Chondrocyte (in vitro differentiated cells): Measurements from ENCODE around the gene MSH5. TPM values are rescaled to one million over a fixed set of nuclear protein-coding genes. Genes with fewer than 3 reads are reported as not detected.
A peak's percentile ranks its signal among the peaks of the same experiment; 100 is the strongest.

Experiments used
- DNase-seq: peaks from one replicate; pipeline ENCODE4 v3.0.0; 2021; ENCODE audit warnings: mixed read lengths, low spot score
- H3K27ac Mint-ChIP-seq: one replicate; pipeline ENCODE4 v1.8.0; 2021; ENCODE audit warnings: mild to moderate bottlenecking, moderate library complexity, mixed read lengths; ENCODE audit not compliant: unreplicated experiment
- H3K27me3 Mint-ChIP-seq: 2 replicates; pipeline ENCODE4 v1.8.0; 2021; ENCODE audit warnings: low read depth, mixed read lengths
- H3K36me3 Mint-ChIP-seq: 2 replicates; pipeline ENCODE4 v1.8.0; 2021; ENCODE audit warnings: low read depth, mixed read lengths
- H3K4me1 Mint-ChIP-seq: 2 replicates; pipeline ENCODE4 v1.8.0; 2021; ENCODE audit warnings: low read depth, mild to moderate bottlenecking, mixed read lengths
- H3K4me3 Mint-ChIP-seq: one replicate; pipeline ENCODE4 v1.8.0; 2021; ENCODE audit warnings: mild to moderate bottlenecking, moderate library complexity, mixed read lengths; ENCODE audit not compliant: unreplicated experiment
- H3K9me3 Mint-ChIP-seq: 2 replicates; pipeline ENCODE4 v1.8.0; 2021; ENCODE audit warnings: low read depth, mixed read lengths
- total RNA-seq: library from RNA; stranded (reverse); gene quantifications from 3 replicates; pipeline ENCODE4 v1.2.1, GENCODE V29; 2021
- TF ChIP-seq, protein P1 (sequence below): fragments of 200-600 bp; sonication (generic); IDR thresholded peaks from 2 replicates; pipeline ENCODE4 v1.5.0; 2021; ENCODE audit warnings: antibody characterized with exemption, mild to moderate bottlenecking, moderate library complexity

The MSH5 gene
- total RNA-seq, 1 donor from 2014 or later: 9.4 TPM

DNA sequence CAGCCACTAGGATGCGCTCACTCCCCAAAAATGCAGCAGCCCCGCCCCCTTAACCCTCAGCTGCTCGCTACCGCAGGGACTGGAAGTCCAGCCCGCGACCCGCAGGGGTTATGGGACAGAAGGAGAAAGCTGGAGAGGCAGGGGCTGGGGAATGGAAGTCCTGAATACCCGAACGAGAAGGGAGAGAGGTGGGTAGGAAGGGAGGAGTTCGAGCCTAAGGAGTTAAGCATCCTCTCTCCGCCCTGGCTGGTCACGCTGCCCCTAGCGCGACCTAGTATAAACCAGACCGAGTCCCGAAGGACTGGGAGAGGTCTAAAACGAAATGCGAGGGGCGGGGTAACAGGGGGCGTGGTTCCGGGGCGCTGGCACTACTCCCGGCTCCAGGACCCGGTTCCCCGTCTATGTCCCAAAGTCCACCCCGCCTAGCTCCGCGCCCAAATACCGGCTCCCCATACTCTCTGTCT, 10.3 kb upstream of the MSH5 start:
- Mint-ChIP-seq H3K27me3 (no peaks in the 10 kb centered on the region), H3K4me1 (peaks cover 44% of the 10 kb centered on the region), H3K27ac (peak overlapping the region; percentile 98), H3K9me3 (no peaks in the 10 kb centered on the region), H3K4me3 (peak overlapping the region; percentile 98), H3K36me3 (peaks cover 40% of the 10 kb centered on the region)
- TF ChIP-seq, protein P1, sequence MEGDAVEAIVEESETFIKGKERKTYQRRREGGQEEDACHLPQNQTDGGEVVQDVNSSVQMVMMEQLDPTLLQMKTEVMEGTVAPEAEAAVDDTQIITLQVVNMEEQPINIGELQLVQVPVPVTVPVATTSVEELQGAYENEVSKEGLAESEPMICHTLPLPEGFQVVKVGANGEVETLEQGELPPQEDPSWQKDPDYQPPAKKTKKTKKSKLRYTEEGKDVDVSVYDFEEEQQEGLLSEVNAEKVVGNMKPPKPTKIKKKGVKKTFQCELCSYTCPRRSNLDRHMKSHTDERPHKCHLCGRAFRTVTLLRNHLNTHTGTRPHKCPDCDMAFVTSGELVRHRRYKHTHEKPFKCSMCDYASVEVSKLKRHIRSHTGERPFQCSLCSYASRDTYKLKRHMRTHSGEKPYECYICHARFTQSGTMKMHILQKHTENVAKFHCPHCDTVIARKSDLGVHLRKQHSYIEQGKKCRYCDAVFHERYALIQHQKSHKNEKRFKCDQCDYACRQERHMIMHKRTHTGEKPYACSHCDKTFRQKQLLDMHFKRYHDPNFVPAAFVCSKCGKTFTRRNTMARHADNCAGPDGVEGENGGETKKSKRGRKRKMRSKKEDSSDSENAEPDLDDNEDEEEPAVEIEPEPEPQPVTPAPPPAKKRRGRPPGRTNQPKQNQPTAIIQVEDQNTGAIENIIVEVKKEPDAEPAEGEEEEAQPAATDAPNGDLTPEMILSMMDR: peak; percentile 85
- no peak for DNase-seq

DNA sequence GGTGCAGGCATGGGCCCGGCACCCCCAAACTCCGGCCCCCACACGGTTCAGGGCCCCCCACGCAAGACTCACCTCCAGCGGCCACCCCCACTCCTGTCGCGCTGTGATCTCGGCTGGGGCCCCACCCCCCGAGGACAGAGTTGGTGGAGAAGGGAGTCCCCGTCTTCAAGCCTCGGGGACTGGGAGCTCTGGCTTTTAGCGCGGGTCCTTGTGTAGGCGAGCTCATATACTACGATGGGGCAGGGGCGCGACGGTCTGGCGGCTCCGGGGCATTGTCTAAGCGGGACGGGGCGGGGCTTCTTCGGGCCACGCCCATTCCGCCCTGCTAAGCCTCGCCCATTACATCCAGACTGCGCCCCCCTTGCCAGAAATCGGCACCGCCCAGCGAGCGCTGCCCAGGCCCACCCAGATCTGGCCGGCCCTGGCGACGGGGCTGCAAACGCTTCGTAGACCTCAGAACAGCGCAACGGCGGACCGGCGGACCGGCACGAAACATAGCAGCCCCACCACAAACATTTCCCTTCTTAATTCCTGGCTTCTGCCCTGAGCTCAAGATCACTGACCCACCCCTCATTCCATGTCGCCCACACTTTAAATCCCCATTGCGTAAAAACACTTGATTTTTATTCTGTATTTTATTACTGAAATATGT, 9.7 kb upstream of the MSH5 start:
- Mint-ChIP-seq H3K36me3 (peaks cover 38% of the 10 kb centered on the region), H3K9me3 (no peaks in the 10 kb centered on the region), H3K4me3 (peak overlapping the region; percentile 98), H3K27me3 (no peaks in the 10 kb centered on the region), H3K4me1 (peaks cover 47% of the 10 kb centered on the region), H3K27ac (peak overlapping the region; percentile 98)
- TF ChIP-seq, protein P1: peak; percentile 9
- no peak for DNase-seq

DNA sequence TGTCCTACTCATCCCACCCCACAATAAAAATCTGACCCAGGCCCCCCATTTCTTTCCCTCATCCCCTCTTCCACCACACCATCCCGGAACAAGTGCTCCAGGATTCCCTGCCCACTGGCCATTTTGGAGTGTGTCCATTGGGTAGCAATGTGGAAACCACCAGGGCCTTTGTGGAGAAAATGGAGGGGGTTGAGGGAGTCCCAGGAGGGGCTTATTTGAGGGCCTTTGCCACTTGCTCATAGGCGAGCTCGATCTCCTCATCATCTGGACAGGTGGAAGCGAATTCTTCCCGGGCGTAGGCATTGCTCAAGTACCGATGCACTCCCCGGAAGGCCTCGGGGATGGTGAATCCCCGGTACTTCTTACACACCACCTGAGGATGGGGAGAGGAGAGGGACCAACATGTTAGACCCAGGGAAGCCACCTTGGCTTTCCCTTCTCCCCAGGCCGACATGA, 9.1 kb upstream of the MSH5 start:
- no peak for DNase-seq
- Mint-ChIP-seq H3K9me3 (no peaks in the 10 kb centered on the region), H3K27me3 (no peaks in the 10 kb centered on the region), H3K4me3 (peak overlapping the region; percentile 98), H3K36me3 (peaks cover 38% of the 10 kb centered on the region), H3K4me1 (peaks cover 47% of the 10 kb centered on the region), H3K27ac (peak overlapping the region; percentile 98)
- TF ChIP-seq, protein P1: no peak

DNA sequence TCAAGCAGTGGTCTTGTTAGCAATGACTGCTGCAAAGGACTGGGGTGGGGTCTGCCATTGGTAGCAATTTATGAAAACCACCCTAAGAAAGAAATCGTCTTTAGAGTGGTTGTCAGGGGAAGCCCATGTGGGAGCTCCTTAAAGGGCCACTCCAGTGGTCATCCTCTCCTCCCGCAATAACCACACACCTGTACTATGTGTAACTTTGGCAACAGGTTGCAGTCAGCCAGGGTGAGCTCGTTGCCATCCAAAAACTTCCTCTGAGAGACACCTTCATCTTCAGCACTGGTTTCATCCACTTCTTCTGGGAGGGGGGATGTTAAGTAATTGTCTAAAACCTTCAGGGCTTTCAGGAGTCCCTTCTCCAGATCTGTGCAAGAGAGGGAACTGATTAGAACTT, 7.8 kb upstream of the MSH5 start:
- Mint-ChIP-seq H3K36me3 (peaks cover 29% of the 10 kb centered on the region), H3K27me3 (no peaks in the 10 kb centered on the region), H3K4me3 (no peak overlapping the region), H3K27ac (peak overlapping the region; percentile 24), H3K4me1 (peaks cover 53% of the 10 kb centered on the region), H3K9me3 (no peaks in the 10 kb centered on the region)
- TF ChIP-seq, protein P1: no peak
- no peak for DNase-seq

DNA sequence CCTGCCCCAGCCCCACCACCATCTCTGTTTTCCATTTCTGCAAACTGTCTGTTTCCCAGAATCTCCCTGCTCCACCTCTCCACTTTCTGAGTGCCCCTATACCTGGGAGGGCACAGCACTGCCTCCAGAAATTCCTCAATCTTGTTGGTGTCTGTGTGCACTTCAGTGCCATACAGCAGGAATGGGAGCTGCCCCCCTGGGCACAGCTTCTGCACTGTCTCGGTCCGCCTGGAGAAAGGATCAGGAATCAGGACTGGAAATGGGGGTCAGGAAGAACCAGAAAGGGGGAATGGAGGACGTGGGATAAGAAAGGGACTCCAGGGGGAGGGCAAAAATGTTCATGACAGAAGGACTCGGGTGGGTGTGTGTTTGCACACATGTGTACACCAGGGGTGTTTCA, 6.1 kb upstream of the MSH5 start:
- Mint-ChIP-seq H3K27me3 (no peaks in the 10 kb centered on the region), H3K4me3 (peak overlapping the region; percentile 100), H3K27ac (peak overlapping the region; percentile 97), H3K9me3 (no peaks in the 10 kb centered on the region), H3K36me3 (peaks cover 23% of the 10 kb centered on the region), H3K4me1 (peaks cover 67% of the 10 kb centered on the region)
- DNase-seq: no peak
- TF ChIP-seq, protein P1: no peak
